OCI-LY1 (cell line): ENCODE results near the gene DVL1.

Source experiments
- H2AFZ ChIP-seq: fragments of 200-600 bp; sonication (generic), shearing (Covaris generic); 2 replicates; pipeline ENCODE4 v1.6.0; 2014; ENCODE audit warnings: antibody characterized with exemption, mild to moderate bottlenecking, low read length
- H3F3A ChIP-seq: fragments of 200-600 bp; sonication (generic), shearing (Covaris generic); 2 replicates; pipeline ENCODE4 v1.6.0; 2014; ENCODE audit warnings: mild to moderate bottlenecking, antibody characterized with exemption, low read length, moderate library complexity; ENCODE audit not compliant: insufficient read depth
- H3K27ac ChIP-seq: fragments of 200-600 bp; sonication (generic); 2 replicates; pipeline ENCODE4 v1.5.1; 2014; ENCODE audit warnings: low read length, mixed run types, mild to moderate bottlenecking, low read depth; ENCODE audit not compliant: poor library complexity, severe bottlenecking
- H3K27me3 ChIP-seq: fragments of 200-600 bp; sonication (generic); 2 replicates; pipeline ENCODE4 v1.6.0; 2014; ENCODE audit warnings: antibody characterized with exemption, mild to moderate bottlenecking, low read length, moderate library complexity; ENCODE audit not compliant: insufficient read depth
- H3K36me3 ChIP-seq: fragments of 200-600 bp; sonication (generic); 2 replicates; pipeline ENCODE4 v1.6.1; 2014; ENCODE audit warnings: mild to moderate bottlenecking, antibody characterized with exemption, low read length, moderate library complexity, mixed read lengths; ENCODE audit not compliant: insufficient read depth
- H3K4me1 ChIP-seq: fragments of 200-600 bp; sonication (generic); 2 replicates; pipeline ENCODE4 v1.5.1; 2014; ENCODE audit warnings: mild to moderate bottlenecking, low read length, moderate library complexity; ENCODE audit not compliant: insufficient read depth, severe bottlenecking
- H3K4me2 ChIP-seq: fragments of 200-600 bp; sonication (generic), shearing (Covaris generic); 2 replicates; pipeline ENCODE4 v1.6.1; 2014; ENCODE audit warnings: low read length
- H3K4me3 ChIP-seq: fragments of 200-600 bp; sonication (generic); 2 replicates; pipeline ENCODE4 v1.5.1; 2014; ENCODE audit warnings: low read length, low read depth, mild to moderate bottlenecking, mixed read lengths; ENCODE audit not compliant: poor library complexity, severe bottlenecking
- H3K79me2 ChIP-seq: fragments of 200-600 bp; shearing (Covaris generic); 2 replicates; pipeline ENCODE4 v1.6.1; 2016; ENCODE audit warnings: mixed run types, low read length, mixed read lengths; ENCODE audit not compliant: insufficient read depth
- H3K9ac ChIP-seq: fragments of 200-600 bp; sonication (generic), shearing (Covaris generic); 2 replicates; pipeline ENCODE4 v1.6.1; 2014; ENCODE audit warnings: mild to moderate bottlenecking, low read length, mixed read lengths
- H3K9me2 ChIP-seq: fragments of 200-600 bp; sonication (generic), shearing (Covaris generic); 2 replicates; pipeline ENCODE4 v1.6.1; 2014; ENCODE audit warnings: low read depth, mild to moderate bottlenecking, low read length, mixed read lengths
- H3K9me3 ChIP-seq: fragments of 200-600 bp; shearing (Covaris generic); 2 replicates; pipeline ENCODE4 v1.6.1; 2014; ENCODE audit warnings: low read length, mixed read lengths
- H4K20me1 ChIP-seq: fragments of 200-600 bp; sonication (generic), shearing (Covaris generic); 2 replicates; pipeline ENCODE4 v1.6.0; 2016; ENCODE audit warnings: mild to moderate bottlenecking, low read length; ENCODE audit not compliant: insufficient read depth
- CTCF ChIP-seq: fragments of 200-600 bp; sonication (generic), shearing (Covaris generic); IDR thresholded peaks from 2 replicates; pipeline ENCODE4 v1.5.1; 2017; ENCODE audit warnings: mild to moderate bottlenecking, antibody characterized with exemption, low read length, moderate library complexity, mixed read lengths
- EZH2 ChIP-seq: fragments of 200-600 bp; sonication (generic), shearing (Covaris generic); IDR thresholded peaks from 2 replicates; pipeline ENCODE4 v1.8.0; 2017; ENCODE audit warnings: borderline replicate concordance, mixed run types, mild to moderate bottlenecking, antibody characterized with exemption, low read length, moderate library complexity, mixed read lengths

Gene DVL1

GRCh38 chr1:1334835-1335234 is 14.4 kb downstream of the DVL1 start:
- Histone ChIP-seq H3F3A (no peaks in the 10 kb centered on the region), H3K27me3 (no peaks in the 10 kb centered on the region), H3K27ac (no peak overlapping the region), H3K9ac (no peak overlapping the region), H3K9me2 (no peaks in the 10 kb centered on the region), H4K20me1 (no peaks in the 10 kb centered on the region), H3K4me2 (no peak overlapping the region), H3K9me3 (no peaks in the 10 kb centered on the region), H3K4me1 (no peaks in the 10 kb centered on the region), H2AFZ (no peak overlapping the region), H3K4me3 (no peak overlapping the region), H3K79me2 (no peaks in the 10 kb centered on the region), H3K36me3 (no peaks in the 10 kb centered on the region; the same call in 1 of the 2 replicates)
- no peak for TF ChIP-seq EZH2
- TF ChIP-seq CTCF: no peak

DNA sequence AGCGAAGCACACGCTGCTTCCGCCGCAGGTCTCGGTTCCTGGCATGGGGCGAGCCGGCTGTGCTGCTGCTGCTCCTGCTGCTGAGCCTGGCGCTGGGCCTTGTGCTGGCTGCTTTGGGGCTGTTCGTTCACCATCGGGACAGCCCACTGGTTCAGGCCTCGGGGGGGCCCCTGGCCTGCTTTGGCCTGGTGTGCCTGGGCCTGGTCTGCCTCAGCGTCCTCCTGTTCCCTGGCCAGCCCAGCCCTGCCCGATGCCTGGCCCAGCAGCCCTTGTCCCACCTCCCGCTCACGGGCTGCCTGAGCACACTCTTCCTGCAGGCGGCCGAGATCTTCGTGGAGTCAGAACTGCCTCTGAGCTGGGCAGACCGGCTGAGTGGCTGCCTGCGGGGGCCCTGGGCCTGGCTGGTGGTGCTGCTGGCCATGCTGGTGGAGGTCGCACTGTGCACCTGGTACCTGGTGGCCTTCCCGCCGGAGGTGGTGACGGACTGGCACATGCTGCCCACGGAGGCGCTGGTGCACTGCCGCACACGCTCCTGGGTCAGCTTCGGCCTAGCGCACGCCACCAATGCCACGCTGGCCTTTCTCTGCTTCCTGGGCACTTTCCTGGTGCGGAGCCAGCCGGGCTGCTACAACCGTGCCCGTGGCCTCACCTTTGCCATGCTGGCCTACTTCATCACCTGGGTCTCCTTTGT is 15.5 kb downstream of the DVL1 start:
- Histone ChIP-seq H4K20me1 (no peaks in the 10 kb centered on the region), H3K27me3 (no peaks in the 10 kb centered on the region)
- TF ChIP-seq EZH2 (no peak), CTCF (no peak)

GRCh38 chr1:1332774-1333480 is 16.3 kb downstream of the DVL1 start:
- H3K27ac ChIP-seq: no peak overlapping the region
- TF ChIP-seq CTCF: no peak
- TF ChIP-seq EZH2: no peak

More for the DNA sequence above, 15.5 kb downstream of the DVL1 start:
- no peak overlapping the region for H2AFZ ChIP-seq
- H3K4me1 ChIP-seq: no peaks in the 10 kb centered on the region
- no peaks in the 10 kb centered on the region for H3K9me2 ChIP-seq
- no peaks in the 10 kb centered on the region for H3F3A ChIP-seq
- no peak overlapping the region for H3K27ac ChIP-seq
- H3K4me2 ChIP-seq: no peak overlapping the region
- no peaks in the 10 kb centered on the region for H3K79me2 ChIP-seq
- H3K36me3 ChIP-seq: no peaks in the 10 kb centered on the region; the same call in 1 of the 2 replicates
- H3K4me3 ChIP-seq: no peak overlapping the region
- no peaks in the 10 kb centered on the region for H3K9me3 ChIP-seq
- H3K9ac ChIP-seq: no peak overlapping the region

More at GRCh38 chr1:1332774-1333480, 16.3 kb downstream of the DVL1 start:
- no peak overlapping the region for H3K4me2 ChIP-seq
- H3K27me3 ChIP-seq: no peaks in the 10 kb centered on the region
- no peaks in the 10 kb centered on the region for H3F3A ChIP-seq
- no peaks in the 10 kb centered on the region for H3K79me2 ChIP-seq
- H3K9me2 ChIP-seq: no peaks in the 10 kb centered on the region
- H3K9me3 ChIP-seq: no peaks in the 10 kb centered on the region
- no peaks in the 10 kb centered on the region; the same call in 1 of the 2 replicates for H3K36me3 ChIP-seq
- no peaks in the 10 kb centered on the region for H4K20me1 ChIP-seq
- H2AFZ ChIP-seq: no peak overlapping the region
- H3K4me1 ChIP-seq: no peaks in the 10 kb centered on the region
- no peak overlapping the region for H3K4me3 ChIP-seq
- no peak overlapping the region for H3K9ac ChIP-seq
